ENCODE data around the gene MTMR12. TPM values are rescaled to one million over a fixed set of nuclear protein-coding genes. Genes with fewer than 3 reads are reported as not detected.

Gene MTMR12
- total RNA-seq, 1 experiment from 2014 or later = 44.5 TPM

- Histone ChIP-seq H3K27ac (no peak overlapping the region), H3K4me3 (no peak overlapping the region), H3K4me2 (no peak overlapping the region), H3K9me2 (ENCODE audit: insufficient read depth) (no peaks in the 10 kb centered on the region), H3K4me1 (replicated peaks; ENCODE audit: insufficient read depth) (peaks cover 8% of the 10 kb centered on the region; the same call in 1 of the 2 replicates), H4K20me1 (ENCODE audit: insufficient read depth) (no peaks in the 10 kb centered on the region), H3K36me3 (ENCODE audit: low read depth) (no peaks in the 10 kb centered on the region; the same call in 1 of the 2 replicates), H2AFZ (no peak overlapping the region), H3F3A (ENCODE audit: insufficient read depth, low read depth) (peaks cover 14% of the 10 kb centered on the region; the same call in 1 of the 2 replicates), H3K27me3 (ENCODE audit: insufficient read depth, low read depth) (no peaks in the 10 kb centered on the region), H3K79me2 (ENCODE audit: low read depth) (no peaks in the 10 kb centered on the region), H3K9me3 (ENCODE audit: insufficient read depth, low read depth) (no peaks in the 10 kb centered on the region)
- CTCF ChIA-PET = interaction anchor here (0.5 to 1.8 kb wide), 17 partner anchors 15 to 357 kb away, joined by 3 to 19 read pairs (median 4); partner anchors contain the start of gene GOLPH3
- TF ChIP-seq EZH2 (IDR thresholded peaks at IDR 0.05; ENCODE audit: low read depth) = no peak
- TF ChIP-seq, protein P1, sequence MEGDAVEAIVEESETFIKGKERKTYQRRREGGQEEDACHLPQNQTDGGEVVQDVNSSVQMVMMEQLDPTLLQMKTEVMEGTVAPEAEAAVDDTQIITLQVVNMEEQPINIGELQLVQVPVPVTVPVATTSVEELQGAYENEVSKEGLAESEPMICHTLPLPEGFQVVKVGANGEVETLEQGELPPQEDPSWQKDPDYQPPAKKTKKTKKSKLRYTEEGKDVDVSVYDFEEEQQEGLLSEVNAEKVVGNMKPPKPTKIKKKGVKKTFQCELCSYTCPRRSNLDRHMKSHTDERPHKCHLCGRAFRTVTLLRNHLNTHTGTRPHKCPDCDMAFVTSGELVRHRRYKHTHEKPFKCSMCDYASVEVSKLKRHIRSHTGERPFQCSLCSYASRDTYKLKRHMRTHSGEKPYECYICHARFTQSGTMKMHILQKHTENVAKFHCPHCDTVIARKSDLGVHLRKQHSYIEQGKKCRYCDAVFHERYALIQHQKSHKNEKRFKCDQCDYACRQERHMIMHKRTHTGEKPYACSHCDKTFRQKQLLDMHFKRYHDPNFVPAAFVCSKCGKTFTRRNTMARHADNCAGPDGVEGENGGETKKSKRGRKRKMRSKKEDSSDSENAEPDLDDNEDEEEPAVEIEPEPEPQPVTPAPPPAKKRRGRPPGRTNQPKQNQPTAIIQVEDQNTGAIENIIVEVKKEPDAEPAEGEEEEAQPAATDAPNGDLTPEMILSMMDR (conservative IDR thresholded peaks at IDR 0.05) = peak; percentile 98
- DNase-seq = peak; percentile 67 to 92
- BruUV-seq (replicated peaks) = no TSS peak
- POLR2A ChIA-PET (ENCODE audit: unreplicated experiment) = interaction anchor here (0.6 to 1.1 kb wide), 4 partner anchors 11 to 87 kb away, joined by 3 to 8 read pairs (median 4); no protein-coding TSS in a partner anchor
- intact Hi-C loops (cut with micrococcal nuclease; ENCODE audit: unreplicated experiment) = loop anchor here (1.0 to 5.0 kb wide), 7 partner anchors 59 to 1185 kb away; no protein-coding TSS in a partner anchor
Measured at GRCh38 chr5:32232441-32233219, 80.1 kb downstream of the MTMR12 start.

DNA sequence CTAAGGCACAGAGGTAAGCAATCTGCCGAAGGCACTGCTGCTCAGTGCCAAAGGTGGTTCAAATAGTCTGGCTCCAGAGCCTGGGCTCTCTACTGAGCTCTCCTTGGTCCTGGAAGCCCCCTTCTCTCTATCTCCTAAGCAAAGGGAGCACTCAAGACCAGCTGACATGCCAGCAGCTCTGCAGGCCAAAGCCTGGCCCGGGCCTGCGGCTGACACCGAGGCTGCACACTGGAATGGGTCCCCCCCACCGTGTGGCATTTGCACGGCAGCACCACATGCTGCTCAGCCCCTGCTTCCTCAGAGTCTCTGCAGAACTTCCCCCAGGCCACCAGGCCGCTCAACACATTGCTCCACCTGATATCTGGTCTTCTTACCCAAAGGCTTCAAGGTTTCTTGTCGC lies 80.8 kb downstream of the MTMR12 start:
- H3K36me3 ChIP-seq (ENCODE audit: low read depth) = no peaks in the 10 kb centered on the region; the same call in 1 of the 2 replicates
- CTCF ChIA-PET = interaction anchor here (0.6 to 1.8 kb wide), 14 partner anchors 14 to 358 kb away, joined by 3 to 19 read pairs (median 4); partner anchors contain the start of gene GOLPH3
- no peak overlapping the region for H2AFZ ChIP-seq
- no peaks in the 10 kb centered on the region for H3K9me2 ChIP-seq (ENCODE audit: insufficient read depth)
- TF ChIP-seq, protein P1 (conservative IDR thresholded peaks at IDR 0.05) = no peak
- no peak for TF ChIP-seq EZH2 (IDR thresholded peaks at IDR 0.05; ENCODE audit: low read depth)
- H3K4me2 ChIP-seq = no peak overlapping the region
- H3K4me3 ChIP-seq = no peak overlapping the region
- peaks cover 14% of the 10 kb centered on the region; the same call in 1 of the 2 replicates for H3F3A ChIP-seq (ENCODE audit: insufficient read depth, low read depth)
- H3K4me1 ChIP-seq (replicated peaks; ENCODE audit: insufficient read depth) = peaks cover 8% of the 10 kb centered on the region; the same call in 1 of the 2 replicates
- POLR2A ChIA-PET (ENCODE audit: unreplicated experiment) = interaction anchor here (0.5 to 0.9 kb wide), 4 partner anchors 10 to 110 kb away, joined by 3 to 11 read pairs (median 6); no protein-coding TSS in a partner anchor
- no peak for DNase-seq
- H3K79me2 ChIP-seq (ENCODE audit: low read depth) = no peaks in the 10 kb centered on the region
- no peaks in the 10 kb centered on the region for H4K20me1 ChIP-seq (ENCODE audit: insufficient read depth)
- no peaks in the 10 kb centered on the region for H3K27me3 ChIP-seq (ENCODE audit: insufficient read depth, low read depth)
- intact Hi-C loops (cut with micrococcal nuclease; ENCODE audit: unreplicated experiment) = loop anchor here (1.0 to 5.0 kb wide), 7 partner anchors 59 to 1185 kb away; no protein-coding TSS in a partner anchor
- no TSS peak for BruUV-seq (replicated peaks)
- no peaks in the 10 kb centered on the region for H3K9me3 ChIP-seq (ENCODE audit: insufficient read depth, low read depth)
- no peak overlapping the region for H3K27ac ChIP-seq

GRCh38 chr5:32231241-32231640 lies 81.5 kb downstream of the MTMR12 start:
- H3K27me3 ChIP-seq (ENCODE audit: insufficient read depth, low read depth) = no peaks in the 10 kb centered on the region
- H3K36me3 ChIP-seq (ENCODE audit: low read depth) = no peaks in the 10 kb centered on the region; the same call in 1 of the 2 replicates
- H3F3A ChIP-seq (ENCODE audit: insufficient read depth, low read depth) = peaks cover 14% of the 10 kb centered on the region; the same call in 1 of the 2 replicates
- H3K9me2 ChIP-seq (ENCODE audit: insufficient read depth) = no peaks in the 10 kb centered on the region
- H3K27ac ChIP-seq = no peak overlapping the region
- no peak overlapping the region for H2AFZ ChIP-seq
- intact Hi-C loops (cut with micrococcal nuclease; ENCODE audit: unreplicated experiment) = loop anchor here (5.0 kb wide), 2 partner anchors 124 to 1186 kb away; no protein-coding TSS in a partner anchor
- no peaks in the 10 kb centered on the region for H3K9me3 ChIP-seq (ENCODE audit: insufficient read depth, low read depth)
- peaks cover 8% of the 10 kb centered on the region; the same call in 1 of the 2 replicates for H3K4me1 ChIP-seq (replicated peaks; ENCODE audit: insufficient read depth)
- no peaks in the 10 kb centered on the region for H3K79me2 ChIP-seq (ENCODE audit: low read depth)
- no peak for TF ChIP-seq EZH2 (IDR thresholded peaks at IDR 0.05; ENCODE audit: low read depth)
- TF ChIP-seq, protein P1 (conservative IDR thresholded peaks at IDR 0.05) = no peak
- ChIA-PET POLR2A (ENCODE audit: unreplicated experiment) (interaction anchor here (0.5 to 0.9 kb wide), 2 partner anchors 57 to 109 kb away, joined by 7 to 11 read pairs; partner anchors contain the start of gene GOLPH3), CTCF (interaction anchor here (0.7 to 1.6 kb wide), 5 partner anchors 25 to 1070 kb away, joined by 4 to 8 read pairs (median 7); no protein-coding TSS in a partner anchor)
- H4K20me1 ChIP-seq (ENCODE audit: insufficient read depth) = no peaks in the 10 kb centered on the region
- no peak overlapping the region for H3K4me3 ChIP-seq
- no peak overlapping the region for H3K4me2 ChIP-seq
- BruUV-seq (replicated peaks) = no TSS peak
- DNase-seq = peak in 1 of 2 experiments; percentile 25
